ENCODE measurements around the gene ATF6.
A peak's percentile ranks its signal among the peaks of the same experiment; 100 is the strongest.
"Not testable (repeated sequence)": the region's sequence is repeated elsewhere in the genome, so short reads cannot be mapped to it uniquely, and the experiment has no call there.

Gene ATF6

GRCh38 chr1:161735837-161736236 lies 30.3 kb upstream of the ATF6 start:
- DNase-seq, result no peak

GRCh38 chr1:161736335-161736969 lies 29.7 kb upstream of the ATF6 start:
- DNase-seq, result no peak

- no peak for DNase-seq
Measured at GRCh38 chr1:161737625-161738024, 28.5 kb upstream of the ATF6 start.

- DNase-seq, result peak; percentile 17
Measured at GRCh38 chr1:161738627-161739287, 27.4 kb upstream of the ATF6 start.

- DNase-seq, result no peak
Measured at GRCh38 chr1:161739865-161740566, 26.1 kb upstream of the ATF6 start.

- DNase-seq, result no peak
Measured at GRCh38 chr1:161740921-161741320, 25.2 kb upstream of the ATF6 start.

GRCh38 chr1:161743231-161743630 lies 22.9 kb upstream of the ATF6 start:
- DNase-seq, result no peak

GRCh38 chr1:161747801-161748200 lies 18.3 kb upstream of the ATF6 start:
- DNase-seq, result no peak

- peak; percentile 97 for DNase-seq
Measured at GRCh38 chr1:161749509-161750407, 16.4 kb upstream of the ATF6 start, which contains the start of gene DUSP12. DUSP12 (plus strand) TSS chr1:161749786; CDS start chr1:161749802, 16 bp downstream.

- no peak for DNase-seq
Measured at GRCh38 chr1:161763522-161764098, 2.5 kb upstream of the ATF6 start.

- DNase-seq, result no peak
Measured at GRCh38 chr1:161768461-161768860, 2.3 kb downstream of the ATF6 start.

GRCh38 chr1:161768986-161769672 lies 3.0 kb downstream of the ATF6 start:
- no peak for DNase-seq

- DNase-seq, result not testable (repeated sequence)
Measured at GRCh38 chr1:161769673-161770045, 3.5 kb downstream of the ATF6 start.

GRCh38 chr1:161770250-161770649 lies 4.1 kb downstream of the ATF6 start:
- no peak for DNase-seq

- no peak for DNase-seq
Measured at GRCh38 chr1:161771161-161771560, 5.0 kb downstream of the ATF6 start.

- DNase-seq, result no peak
Measured at GRCh38 chr1:161771973-161772372, 5.9 kb downstream of the ATF6 start.

- DNase-seq, result no peak
Measured at GRCh38 chr1:161772397-161772796, 6.3 kb downstream of the ATF6 start.

- no peak for DNase-seq
Measured at GRCh38 chr1:161773791-161774190, 7.7 kb downstream of the ATF6 start.

- no peak for DNase-seq
Measured at GRCh38 chr1:161777261-161777660, 11.1 kb downstream of the ATF6 start.

- no peak for DNase-seq
Measured at GRCh38 chr1:161778522-161778921, 12.4 kb downstream of the ATF6 start.

GRCh38 chr1:161779393-161779792 lies 13.3 kb downstream of the ATF6 start:
- DNase-seq, result no peak

- DNase-seq, result no peak
Measured at GRCh38 chr1:161781995-161782394, 15.9 kb downstream of the ATF6 start.

Data from NCI-H1092 treated with DMSO at 0.1 percent for 48 hours (cell line).